Measurements from ENCODE around the gene HYAL4. TPM values are rescaled to one million over a fixed set of nuclear protein-coding genes. Genes with fewer than 3 reads are reported as not detected.
"Not testable (repeated sequence)": the region's sequence is repeated elsewhere in the genome, so short reads cannot be mapped to it uniquely, and the experiment has no call there.

Gene HYAL4
- total RNA-seq, 1 donor from 2014 or later: 0.43 TPM

DNA sequence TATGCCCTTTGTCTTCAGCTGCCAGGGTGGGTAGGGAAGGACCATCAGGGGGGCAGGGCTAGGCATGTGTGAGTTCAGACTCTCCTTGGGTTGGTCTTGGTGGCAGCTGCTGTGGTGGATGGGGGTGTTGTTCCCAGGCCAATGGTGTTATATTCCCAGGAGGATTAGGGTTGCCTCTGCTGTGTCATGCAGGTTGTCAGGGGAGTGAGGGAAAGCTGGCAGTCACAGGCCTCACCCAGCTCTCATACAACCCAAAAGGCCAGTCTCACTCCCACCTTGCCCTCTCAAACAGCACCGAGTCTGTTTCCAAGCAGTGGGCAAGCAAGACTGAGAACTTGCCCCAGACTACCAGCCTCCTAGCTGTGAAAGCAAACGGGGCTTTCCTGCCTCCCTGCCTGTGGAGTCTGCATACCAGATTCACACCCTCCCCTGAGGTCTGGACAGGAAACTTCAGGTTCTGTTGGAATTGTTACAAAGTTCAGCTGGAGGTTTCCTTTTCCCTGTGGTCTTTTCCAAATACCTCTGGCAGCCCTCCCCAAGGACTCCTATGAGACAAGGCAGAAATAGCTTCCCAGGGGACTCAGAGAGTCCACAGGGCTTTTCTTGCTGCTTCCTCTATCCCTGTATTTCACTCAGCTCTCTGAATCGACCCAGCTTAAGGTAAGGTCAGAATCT is 1.4 kb downstream of the HYAL4 start:
- peak; percentile 95 for DNase-seq (ENCODE audit: low read depth)

DNA sequence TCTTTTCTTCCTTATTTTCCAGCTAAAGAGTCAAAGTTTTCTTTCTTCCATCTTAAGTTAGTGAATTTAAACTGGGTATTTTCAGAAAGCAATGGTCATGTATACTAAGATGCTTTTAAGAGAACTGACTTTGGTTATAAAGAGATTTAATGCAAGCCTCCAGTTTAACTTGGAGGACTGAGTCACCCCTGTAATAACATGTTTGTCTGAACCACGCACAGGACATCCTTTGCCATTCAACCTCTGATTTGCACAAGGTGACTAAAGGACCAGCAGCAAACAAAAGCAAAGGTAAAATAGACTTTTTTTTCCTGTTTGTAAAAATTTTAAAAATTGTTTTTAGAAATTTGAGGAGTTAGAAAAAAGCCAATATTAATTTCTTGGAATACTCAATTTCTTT is 2.9 kb downstream of the HYAL4 start:
- DNase-seq (ENCODE audit: low read depth): no peak

DNA sequence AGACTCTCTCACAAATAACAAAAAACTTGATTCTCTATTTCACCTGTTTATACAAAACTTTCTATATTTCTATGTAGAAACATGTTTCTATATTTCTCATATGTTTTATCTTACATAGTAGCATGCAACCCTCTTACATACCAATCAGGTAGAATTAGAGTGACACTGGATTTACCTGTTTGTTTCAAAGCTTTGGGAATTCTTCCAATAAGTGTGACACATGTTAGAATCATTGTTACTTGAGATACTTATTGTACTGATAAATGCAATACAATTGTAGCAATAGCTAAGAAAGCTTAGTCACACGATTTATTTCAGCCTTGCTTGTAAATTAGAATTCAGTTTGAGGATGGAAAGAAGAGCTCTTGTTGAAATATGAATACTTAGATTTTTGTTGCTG is 4.9 kb downstream of the HYAL4 start:
- DNase-seq (ENCODE audit: low read depth): no peak

DNA sequence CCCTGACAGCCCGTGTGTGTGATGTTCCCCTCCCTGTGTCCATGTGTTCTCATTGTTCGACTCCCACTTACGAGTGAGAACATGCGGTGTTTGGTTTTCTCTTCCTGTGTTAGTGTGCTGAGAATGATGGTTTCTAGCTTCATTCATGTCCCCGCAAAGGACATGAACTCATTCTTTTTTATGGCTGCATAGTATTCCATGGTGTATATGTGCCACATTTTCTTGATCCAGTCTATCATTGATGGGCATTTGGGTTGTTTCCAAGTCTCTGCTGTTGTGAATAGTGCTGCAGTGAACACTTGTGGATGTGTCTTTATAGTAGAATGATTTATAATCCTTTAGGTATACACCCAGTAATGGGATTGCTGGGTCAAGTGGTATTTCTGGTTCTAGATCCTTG is 6.4 kb downstream of the HYAL4 start:
- not testable (repeated sequence) for DNase-seq (ENCODE audit: low read depth)

DNA sequence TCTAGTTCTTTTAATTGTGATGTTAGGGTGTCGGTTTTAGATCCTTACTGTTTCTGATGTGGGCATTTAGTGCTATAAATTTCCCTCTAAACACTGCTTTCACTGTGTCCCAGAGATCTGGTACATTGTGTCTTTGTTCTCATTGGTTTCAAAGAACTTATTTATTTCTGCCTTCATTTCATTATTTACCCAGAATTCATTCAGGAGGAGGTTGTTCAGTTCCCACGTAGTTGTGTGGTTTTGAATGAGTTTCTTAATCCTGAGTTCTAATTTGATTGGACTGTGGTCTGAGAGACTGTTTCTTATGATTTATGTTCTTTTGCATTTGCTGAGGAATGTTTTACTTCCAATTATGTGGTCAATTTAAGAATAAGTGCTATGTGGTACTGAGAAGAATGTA is 9.3 kb downstream of the HYAL4 start:
- not testable (repeated sequence) for DNase-seq (ENCODE audit: low read depth)

DNA sequence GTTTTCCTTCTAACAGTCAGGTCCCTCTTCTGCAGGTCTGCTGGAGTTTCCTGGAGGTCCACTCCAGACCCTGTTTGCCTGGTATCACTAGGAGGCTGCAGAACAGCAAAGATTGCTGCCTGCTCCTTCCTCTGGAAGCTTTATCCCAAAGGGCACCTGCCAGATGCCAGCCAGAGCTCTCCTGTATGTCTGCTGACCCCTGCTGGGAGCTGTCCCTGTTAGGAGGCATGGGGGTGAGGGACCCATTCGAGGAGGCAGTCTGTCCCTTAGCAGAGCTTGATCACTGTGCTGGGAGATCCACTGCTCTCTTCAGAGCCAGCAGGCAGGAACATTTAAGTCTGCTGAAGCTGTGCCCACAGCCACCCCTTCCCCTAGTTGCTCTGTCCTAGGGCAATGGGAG is 11.5 kb downstream of the HYAL4 start:
- not testable (repeated sequence) for DNase-seq (ENCODE audit: low read depth)

DNA sequence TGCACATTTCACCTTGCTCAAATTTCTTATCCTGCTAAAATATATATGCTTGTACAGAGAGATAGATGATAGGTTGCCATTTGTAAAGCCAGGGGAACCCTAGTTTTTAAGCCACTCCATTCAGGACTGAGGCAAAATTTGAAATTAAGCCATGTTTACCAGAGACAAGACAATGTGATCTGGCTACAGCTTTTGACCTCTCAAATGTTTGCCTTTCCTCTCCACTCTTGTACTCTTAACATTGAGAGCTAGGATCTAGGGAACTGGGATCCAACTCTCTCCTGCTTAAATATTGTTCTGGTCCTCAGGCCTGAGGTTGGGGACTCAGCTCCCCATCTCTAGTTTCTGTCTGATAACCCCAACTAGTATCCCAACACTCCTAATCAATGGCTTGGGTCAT is 15.9 kb downstream of the HYAL4 start:
- no peak for DNase-seq (ENCODE audit: low read depth)

DNA sequence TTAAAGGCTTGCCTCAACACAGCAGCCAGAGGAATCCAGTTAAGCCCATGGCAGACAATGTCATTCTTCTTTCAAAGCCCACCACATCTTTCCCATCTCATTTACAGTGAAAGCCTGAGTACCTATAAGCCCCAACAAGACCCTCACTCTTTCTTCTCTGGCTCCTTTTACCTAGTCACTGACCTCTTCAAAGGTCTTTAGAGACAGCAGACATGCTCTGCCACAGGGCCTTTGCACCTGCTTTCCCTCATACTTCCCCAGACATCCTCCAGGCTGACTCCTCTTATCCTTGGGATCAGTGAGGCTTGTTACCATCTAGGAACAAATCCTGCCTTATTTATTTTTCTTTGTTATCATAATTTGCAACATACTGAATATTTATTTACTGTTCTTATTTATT is 17.8 kb downstream of the HYAL4 start:
- DNase-seq (ENCODE audit: low read depth): no peak

DNA sequence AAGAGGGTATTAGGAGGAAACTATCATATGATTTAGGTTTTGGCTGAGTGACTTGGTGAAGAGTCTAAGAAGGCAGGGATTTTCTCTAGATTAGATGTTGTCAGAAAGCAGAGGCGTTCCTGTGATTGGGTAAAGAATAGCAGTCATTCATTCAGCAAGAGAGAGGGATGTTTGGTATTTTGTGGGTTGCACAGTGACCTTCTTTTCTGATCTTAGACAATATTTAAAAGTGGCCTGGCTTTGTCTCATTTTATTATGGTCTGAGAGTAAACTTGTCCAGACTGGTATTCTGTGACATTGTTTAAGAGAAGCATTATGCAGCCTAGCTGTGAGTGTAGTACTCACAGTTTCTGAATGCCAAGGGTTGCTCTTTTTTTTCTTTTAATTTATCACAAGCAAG is 18.5 kb downstream of the HYAL4 start:
- DNase-seq (ENCODE audit: low read depth): no peak

DNA sequence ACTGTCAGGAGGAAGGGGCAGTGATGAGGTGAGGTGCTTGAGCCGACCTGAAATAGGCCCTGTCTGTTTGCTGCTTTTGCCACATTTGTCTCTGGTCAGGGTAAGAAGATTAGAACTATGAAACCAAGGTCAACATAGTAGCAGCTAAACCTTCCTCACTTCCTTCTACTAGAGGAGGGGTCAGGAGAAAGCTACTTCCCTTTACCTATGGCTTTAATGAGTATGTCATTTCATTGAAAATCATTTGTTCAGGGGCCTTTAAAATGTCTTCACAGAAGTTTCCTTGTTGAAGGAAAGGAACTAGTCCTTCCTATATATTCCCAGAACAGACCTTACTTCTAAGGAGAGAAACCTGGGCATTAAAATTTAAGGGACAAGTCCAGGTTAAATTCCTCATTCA is 19.0 kb downstream of the HYAL4 start:
- no peak for DNase-seq (ENCODE audit: low read depth)

DNA sequence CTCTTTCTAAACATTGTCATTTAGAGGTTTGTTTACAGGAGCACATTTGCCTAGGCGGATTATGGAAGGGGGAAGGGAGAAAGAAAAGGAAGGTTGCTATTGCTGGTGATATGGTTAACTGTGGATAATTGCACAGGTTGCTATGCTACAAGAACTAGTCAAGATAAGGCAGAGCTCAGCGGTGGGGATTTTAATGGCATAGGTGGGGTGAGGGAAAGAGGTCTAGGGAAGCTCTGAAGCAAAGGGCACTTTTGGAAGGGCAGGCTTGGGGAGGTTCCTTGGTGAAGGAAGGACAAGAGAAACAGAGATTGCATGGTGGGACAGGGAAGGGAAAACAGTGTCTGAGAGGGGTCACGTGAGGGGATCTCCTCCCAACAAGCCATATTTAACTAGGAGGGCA is 19.5 kb downstream of the HYAL4 start:
- DNase-seq (ENCODE audit: low read depth): no peak

DNA sequence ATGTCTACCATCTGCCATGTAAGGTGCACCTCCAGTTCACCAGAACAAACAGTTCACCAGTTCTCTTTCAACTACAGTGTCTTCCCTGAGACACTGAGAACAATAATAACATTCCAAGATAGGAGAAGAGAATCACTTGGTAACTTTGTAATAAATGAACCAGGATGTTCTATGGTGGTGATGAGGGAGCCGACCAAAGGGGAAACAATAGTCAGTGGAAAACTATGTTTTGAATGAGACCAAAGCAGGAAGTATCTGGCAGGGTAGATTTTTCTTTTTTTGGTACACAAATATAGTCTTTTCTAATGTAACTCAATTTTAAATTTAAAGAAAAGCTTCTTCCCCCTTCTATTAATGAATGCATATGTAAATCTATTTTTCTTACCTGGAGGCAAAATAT is 20.0 kb downstream of the HYAL4 start:
- DNase-seq (ENCODE audit: low read depth): no peak

DNA sequence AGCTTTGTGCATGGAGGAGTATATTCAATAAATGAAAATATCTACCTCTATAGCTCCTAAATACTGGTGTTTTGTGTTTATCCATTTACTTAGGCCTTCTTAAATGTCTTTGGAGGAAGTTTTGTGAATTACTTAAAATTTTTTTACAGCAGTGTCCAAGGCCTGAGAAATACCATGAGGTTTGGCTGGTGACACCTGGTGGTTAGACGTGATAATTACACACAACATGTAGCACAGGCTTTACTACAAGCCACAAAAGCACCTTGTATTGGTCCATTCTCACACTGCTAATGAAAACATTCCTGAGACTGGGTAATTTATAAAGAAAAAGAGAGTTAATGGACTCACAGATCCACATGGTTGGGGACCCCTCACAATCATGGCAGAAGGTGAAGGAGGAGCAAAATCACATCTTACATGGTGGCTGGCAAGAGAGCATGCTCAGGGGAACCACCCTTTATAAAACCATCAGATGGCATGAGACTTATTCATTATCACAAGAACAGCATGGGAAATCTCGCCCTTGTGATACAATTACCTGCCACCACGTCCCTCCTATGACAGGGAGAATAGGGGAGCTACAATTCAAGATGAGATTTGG is 20.6 kb downstream of the HYAL4 start:
- DNase-seq (ENCODE audit: low read depth): peak; percentile 87

DNA sequence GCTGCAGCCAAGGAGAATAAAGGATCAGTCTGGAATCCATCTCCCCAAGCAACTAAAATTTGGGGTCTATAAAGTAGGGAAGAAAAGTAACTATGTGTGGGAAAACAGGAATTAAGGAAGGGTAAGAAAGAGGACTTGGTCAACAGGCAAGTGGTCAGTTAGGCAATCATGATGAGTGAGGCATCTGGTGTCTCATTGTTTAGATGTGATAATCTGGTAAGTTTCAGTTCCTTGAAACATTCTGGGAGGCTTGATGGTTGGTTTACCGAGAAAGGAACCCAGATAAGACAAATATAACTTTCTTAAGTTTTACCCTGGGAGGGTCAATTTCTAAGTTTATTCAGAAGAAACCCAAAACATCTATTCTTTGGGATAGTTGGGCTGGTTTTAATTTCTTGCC is 22.3 kb downstream of the HYAL4 start:
- no peak for DNase-seq (ENCODE audit: low read depth)

DNA sequence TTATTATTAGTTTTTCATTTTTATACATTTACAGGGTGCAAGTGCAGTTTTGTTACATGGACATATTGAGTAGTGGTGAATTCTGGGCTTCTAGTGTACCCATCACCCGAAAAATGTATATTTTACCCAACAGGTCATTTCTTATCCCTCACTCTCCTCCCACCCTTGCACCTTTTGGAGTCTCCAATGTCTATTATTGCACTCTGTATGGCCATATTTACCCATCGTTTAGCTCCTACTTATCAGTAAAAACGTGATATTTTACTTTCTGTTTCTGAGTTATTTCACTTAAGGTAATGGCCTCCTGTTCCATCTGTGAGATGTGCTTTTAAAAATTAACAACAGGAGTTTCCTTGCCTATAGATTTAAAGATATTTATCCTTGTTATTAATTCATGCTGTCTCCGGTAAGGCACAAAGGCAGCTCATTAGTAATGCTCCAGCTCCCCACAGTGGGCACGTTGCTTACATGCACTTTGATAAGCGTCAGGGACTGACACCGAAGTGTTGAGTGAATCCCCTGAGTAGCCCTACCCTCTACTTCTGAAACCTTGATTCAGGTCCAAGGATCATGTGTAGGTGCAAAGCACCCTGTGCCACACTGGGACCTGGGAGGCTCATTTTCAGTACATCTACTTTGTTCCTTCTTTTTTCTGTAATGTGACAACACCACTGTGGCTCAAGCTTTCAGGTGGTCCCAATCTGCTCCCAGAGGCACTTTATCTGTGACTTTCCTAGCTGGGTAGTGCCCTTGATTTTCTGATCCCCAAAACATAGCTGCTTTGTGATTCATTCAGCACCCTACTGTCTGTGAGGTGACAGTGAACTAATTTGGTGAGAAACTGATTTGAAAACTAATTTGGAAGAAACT is 27.3 kb downstream of the HYAL4 start:
- peak; percentile 64 for DNase-seq (ENCODE audit: low read depth)

DNA sequence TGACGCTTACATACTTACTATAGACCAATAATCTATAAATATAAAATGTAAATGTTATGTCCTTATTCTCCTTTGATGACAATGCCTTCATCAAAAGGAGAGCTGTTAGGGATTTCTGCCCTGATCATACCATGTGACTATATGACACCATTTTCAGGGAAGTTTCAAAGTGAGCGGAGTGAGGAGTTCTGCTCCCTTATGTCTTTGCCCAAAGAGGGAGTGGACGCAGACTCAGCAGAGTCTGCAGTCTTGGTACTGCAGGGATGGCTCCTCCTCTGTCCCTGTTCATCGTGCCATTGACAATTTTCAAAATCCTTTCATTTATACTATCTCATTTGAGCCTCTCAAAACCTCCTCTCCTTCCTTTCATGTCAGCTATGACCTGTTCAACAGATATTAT is 27.9 kb downstream of the HYAL4 start:
- no peak for DNase-seq (ENCODE audit: low read depth)

DNA sequence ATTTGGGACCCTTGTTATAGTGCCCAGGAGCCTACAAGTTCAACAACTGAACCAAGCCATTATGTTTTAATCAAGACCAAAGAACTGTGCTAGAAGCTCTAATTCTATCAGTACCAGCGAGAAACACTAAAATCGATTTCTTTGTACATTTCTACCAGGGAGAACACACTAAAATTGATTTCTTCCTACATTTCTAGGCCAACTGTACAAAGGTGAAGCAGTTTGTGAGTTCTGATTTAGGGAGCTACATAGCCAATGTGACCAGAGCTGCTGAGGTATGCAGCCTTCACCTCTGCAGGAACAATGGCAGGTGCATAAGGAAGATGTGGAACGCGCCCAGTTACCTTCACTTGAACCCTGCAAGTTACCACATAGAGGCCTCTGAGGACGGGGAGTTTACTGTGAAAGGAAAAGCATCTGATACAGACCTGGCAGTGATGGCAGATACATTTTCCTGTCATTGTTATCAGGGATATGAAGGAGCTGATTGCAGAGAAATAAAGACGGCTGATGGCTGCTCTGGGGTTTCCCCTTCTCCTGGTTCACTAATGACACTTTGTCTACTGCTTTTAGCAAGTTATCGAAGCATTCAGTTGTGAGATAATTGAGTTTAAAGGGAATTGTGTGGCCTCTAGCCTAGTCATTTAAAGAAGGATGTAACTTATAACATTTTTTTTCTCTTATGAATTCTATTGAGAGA is 31.7 kb downstream of the HYAL4 start:
- no peak for DNase-seq (ENCODE audit: low read depth)

DNA sequence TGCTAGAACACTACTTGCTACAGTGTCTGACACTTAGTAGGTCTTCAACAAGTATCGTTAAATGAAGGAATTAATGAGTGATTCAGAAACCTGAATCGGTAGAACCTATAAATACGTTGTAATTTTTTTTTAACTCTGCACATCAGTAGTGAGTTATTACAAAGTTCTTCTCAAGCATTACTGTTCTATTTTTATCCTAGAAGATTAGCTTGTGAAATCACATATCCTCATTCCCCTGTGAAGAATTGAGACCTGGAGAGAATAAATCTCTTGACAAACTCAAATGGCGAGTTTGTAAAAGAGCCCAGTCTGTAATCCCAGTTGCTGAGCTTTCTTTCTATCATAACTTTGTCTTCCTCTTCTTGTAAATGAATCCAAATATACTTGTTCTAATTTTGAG is 34.7 kb downstream of the HYAL4 start:
- no peak for DNase-seq (ENCODE audit: low read depth)

DNA sequence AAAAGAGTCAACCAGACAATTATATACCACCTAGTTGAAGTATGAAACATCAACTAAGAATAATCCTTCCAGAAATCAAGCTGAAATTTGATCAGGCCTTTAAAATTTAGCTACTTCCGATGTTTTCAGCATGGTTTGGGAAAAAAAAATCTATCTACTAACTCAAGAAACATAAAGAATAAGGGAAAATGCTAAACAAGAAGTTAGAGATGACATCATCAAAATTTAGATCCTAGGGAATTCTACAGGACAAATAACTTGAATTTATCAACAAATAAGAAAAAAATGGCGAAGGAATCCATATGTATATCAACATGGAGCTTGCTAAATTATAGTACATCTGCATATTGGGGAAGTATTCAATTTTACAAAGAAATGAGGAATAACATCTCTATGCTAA is 36.3 kb downstream of the HYAL4 start:
- DNase-seq (ENCODE audit: low read depth): no peak

DNA sequence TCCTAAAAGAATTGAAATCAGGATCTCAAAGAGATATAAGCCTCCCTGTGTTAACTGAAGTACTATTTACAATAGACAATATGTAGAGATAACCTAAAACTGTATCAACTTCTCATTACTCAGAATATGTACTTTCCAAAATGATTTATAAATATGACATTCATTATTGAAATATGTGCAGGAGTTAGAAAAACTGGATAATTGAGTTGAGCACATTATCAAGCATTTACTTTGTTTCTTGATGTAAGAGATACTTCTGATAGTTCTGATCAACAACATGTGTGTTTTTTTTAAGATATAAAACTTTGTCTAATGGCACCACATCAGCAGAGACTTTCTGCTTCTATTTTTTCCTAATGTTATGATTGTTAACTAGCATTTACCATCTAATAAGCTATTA is 38.2 kb downstream of the HYAL4 start:
- DNase-seq (ENCODE audit: low read depth): no peak

DNA sequence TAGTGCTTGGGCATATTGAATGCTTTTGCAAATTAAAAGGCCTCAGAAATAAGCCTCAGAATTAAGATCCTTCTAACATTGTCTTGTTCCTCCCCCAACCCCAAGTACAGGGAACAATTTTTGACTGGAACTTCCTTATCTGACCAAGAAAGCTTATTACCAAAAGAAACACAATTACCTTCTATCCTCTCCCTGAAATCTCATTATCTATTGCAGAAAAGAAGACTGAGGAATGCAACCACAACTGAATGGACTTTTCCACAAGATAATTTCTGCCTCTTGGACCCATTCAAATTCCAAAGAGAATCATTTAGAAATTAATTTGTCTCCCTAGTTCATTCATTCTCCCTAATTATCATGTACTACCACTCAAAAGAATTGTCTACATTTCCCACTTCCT is 43.2 kb downstream of the HYAL4 start:
- DNase-seq (ENCODE audit: low read depth): no peak

DNA sequence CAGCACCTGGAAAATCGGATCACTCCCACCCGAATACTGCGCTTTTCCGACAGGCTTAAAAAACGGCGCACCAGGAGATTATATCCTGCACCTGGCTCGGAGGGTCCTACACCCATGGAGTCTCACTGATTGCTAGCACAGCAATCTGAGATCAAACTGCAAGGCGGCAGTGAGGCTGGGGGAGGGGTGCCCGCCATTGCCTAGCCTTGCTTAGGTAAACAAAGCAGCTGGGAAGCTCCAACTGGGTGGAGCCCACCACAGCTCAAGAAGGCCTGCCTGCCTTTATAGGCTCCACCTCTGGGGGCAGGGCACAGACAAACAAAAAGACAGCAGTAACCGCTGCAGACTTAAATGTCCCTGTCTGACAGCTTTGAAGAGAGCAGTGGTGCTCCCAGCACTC is 49.8 kb downstream of the HYAL4 start:
- not testable (repeated sequence) for DNase-seq (ENCODE audit: low read depth)

All from myocyte (in vitro differentiated cells).